HEK293 (cell line): ENCODE measurements around the gene CETN3.
"Not testable (repeated sequence)": the region's sequence is repeated elsewhere in the genome, so short reads cannot be mapped to it uniquely, and the experiment has no call there.

Source experiments
- CTCF ChIA-PET: fragments of 350-600 bp; formaldehyde crosslinking; extraction: SDS; loops from one replicate; lab custom pipeline; 2021; ENCODE audit warnings: antibody characterized with exemption; lab: Yijun Ruan, JAX
- POLR2A ChIA-PET: fragments of 300-600 bp; formaldehyde crosslinking; extraction: SDS; loops from one replicate; lab custom pipeline; 2020; ENCODE audit warnings: antibody characterized with exemption, inconsistent platforms; lab: Yijun Ruan, JAX
- H3K27ac ChIP-seq: fragments of 200-500 bp; sonication (Bioruptor generic); 2 replicates; pipeline ENCODE4 v1.5.1; 2014; ENCODE audit warnings: low read depth, low read length, control low read depth, inconsistent platforms; ENCODE audit errors: extremely low read depth
- H3K36me3 ChIP-seq, 2 experiments: fragments of 200-500 bp in 1 of 2; sonication (Bioruptor generic) in 1 of 2; 1 replicate in 1 of 2; 2 replicates in 1 of 2; pipeline ENCODE4 v1.5.1; 2014 to 2017; ENCODE audit warnings: inconsistent platforms in 2 of 2, low read length in 2 of 2; ENCODE audit not compliant: control insufficient read depth in 2 of 2, insufficient read depth in 1 of 2
- H3K4me1 ChIP-seq: fragments of 200-500 bp; sonication (Bioruptor generic); 2 replicates; pipeline ENCODE4 v1.5.1; 2014; ENCODE audit warnings: mild to moderate bottlenecking, low read length, inconsistent platforms; ENCODE audit not compliant: control insufficient read depth, insufficient read depth
- H3K4me3 ChIP-seq: 2 replicates; pipeline ENCODE4 v1.5.1; 2011; ENCODE audit warnings: low read depth, mild to moderate bottlenecking, control low read depth, low read length, moderate library complexity
- H3K9me3 ChIP-seq: fragments of 200-500 bp; sonication (Bioruptor generic); 2 replicates; pipeline ENCODE4 v1.5.1; 2014; ENCODE audit warnings: low read depth, low read length, inconsistent platforms; ENCODE audit not compliant: control insufficient read depth, insufficient read depth
- KLF8 ChIP-seq: fragments of 450-650 bp; formaldehyde crosslinking; IDR thresholded peaks from 2 replicates; pipeline ENCODE4 v1.5.1; 2016; ENCODE audit warnings: missing biosample characterization, missing genetic modification characterization
- SALL2 ChIP-seq: fragments of 450-650 bp; formaldehyde crosslinking; IDR thresholded peaks from 2 replicates; pipeline ENCODE4 v1.5.0; 2017; ENCODE audit warnings: missing biosample characterization, mild to moderate bottlenecking, missing genetic modification characterization, borderline replicate concordance
- SETDB1 ChIP-seq: IDR thresholded peaks from one replicate; pipeline ENCODE4 v1.6.1; 2017; ENCODE audit warnings: mild to moderate bottlenecking, low read length, moderate library complexity, mixed read lengths; ENCODE audit not compliant: insufficient read length
- TRIM28 ChIP-seq: IDR thresholded peaks from 2 replicates; pipeline ENCODE4 v1.6.1; 2011; ENCODE audit warnings: low read length, control low read depth, borderline replicate concordance
- ZBTB21 ChIP-seq: fragments of 450-650 bp; formaldehyde crosslinking; IDR thresholded peaks from 2 replicates; pipeline ENCODE4 v1.5.1; 2017; ENCODE audit warnings: missing biosample characterization, missing genetic modification characterization
- ZNF324 ChIP-seq: fragments of 450-650 bp; formaldehyde crosslinking; IDR thresholded peaks from 2 replicates; pipeline ENCODE4 v1.5.1; 2016; ENCODE audit warnings: missing biosample characterization, missing genetic modification characterization
- ZNF341 ChIP-seq: fragments of 450-650 bp; formaldehyde crosslinking; IDR thresholded peaks from 2 replicates; pipeline ENCODE4; 2016; ENCODE audit warnings: low read depth, missing biosample characterization, missing genetic modification characterization
- ZNF350 ChIP-seq: fragments of 450-650 bp; formaldehyde crosslinking; IDR thresholded peaks from 2 replicates; pipeline ENCODE4 v1.5.0; 2017; ENCODE audit warnings: missing biosample characterization, mild to moderate bottlenecking, missing genetic modification characterization
- ZNF48 ChIP-seq: fragments of 450-650 bp; formaldehyde crosslinking; IDR thresholded peaks from 2 replicates; pipeline ENCODE4 v1.5.1; 2016; ENCODE audit warnings: missing biosample characterization, missing genetic modification characterization
- ZNF610 ChIP-seq: fragments of 450-650 bp; formaldehyde crosslinking; IDR thresholded peaks from 2 replicates; pipeline ENCODE4 v1.5.1; 2016; ENCODE audit warnings: missing biosample characterization, missing genetic modification characterization, borderline replicate concordance
- ZNF660 ChIP-seq: fragments of 450-650 bp; IDR thresholded peaks from 2 replicates; pipeline ENCODE4 v1.5.1; 2018; ENCODE audit warnings: missing biosample characterization, mild to moderate bottlenecking, missing genetic modification characterization
- ZNF664 ChIP-seq: fragments of 450-650 bp; formaldehyde crosslinking; IDR thresholded peaks from 2 replicates; pipeline ENCODE4 v1.5.1; 2016; ENCODE audit warnings: missing biosample characterization, missing genetic modification characterization
- ZNF777 ChIP-seq: fragments of 450-650 bp; formaldehyde crosslinking; IDR thresholded peaks from 2 replicates; pipeline ENCODE4 v1.5.1; 2017; ENCODE audit warnings: missing biosample characterization, missing genetic modification characterization, borderline replicate concordance
- TF ChIP-seq, protein P1 (sequence below): fragments of 450-650 bp; formaldehyde crosslinking; IDR thresholded peaks from 2 replicates; pipeline ENCODE4 v1.5.1; 2016; ENCODE audit warnings: missing biosample characterization, missing genetic modification characterization
- TF ChIP-seq, protein P2 (sequence below): fragments of 450-650 bp; formaldehyde crosslinking; IDR thresholded peaks from 2 replicates; pipeline ENCODE4 v1.5.1; 2016; ENCODE audit warnings: missing biosample characterization, missing genetic modification characterization
- TF ChIP-seq, protein P3 (sequence below): fragments of 450-650 bp; formaldehyde crosslinking; IDR thresholded peaks from 2 replicates; pipeline ENCODE4 v1.5.1; 2017; ENCODE audit warnings: missing biosample characterization, missing genetic modification characterization

CETN3 gene

DNA sequence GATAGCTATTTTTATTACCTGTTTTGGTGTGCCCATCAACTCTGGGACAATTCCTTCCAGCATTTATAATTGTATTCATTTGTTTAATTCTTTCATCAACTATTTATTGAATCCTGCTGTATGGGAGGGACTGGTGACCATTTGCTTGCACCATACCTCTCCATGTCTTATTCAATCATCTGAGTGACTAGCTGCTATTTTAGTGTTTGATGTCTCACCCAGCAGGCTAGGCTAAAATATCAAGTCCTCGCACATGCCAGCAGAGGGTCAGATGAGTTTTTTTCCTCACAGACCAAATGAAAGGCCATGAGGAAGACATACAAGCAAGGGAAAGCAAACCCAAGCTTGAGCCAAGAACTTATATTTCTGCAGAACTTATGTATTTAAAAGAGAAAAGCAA lies 63.9 kb downstream of the CETN3 start:
- ChIA-PET CTCF (interaction anchor here (1.3 kb wide), 1 partner anchor 10 kb away, joined by 3 read pairs; no protein-coding TSS in a partner anchor), POLR2A (no interaction called here)
- Histone ChIP-seq H3K4me1 (no peaks in the 10 kb centered on the region), H3K4me3 (no peak overlapping the region), H3K9me3 (no peaks in the 10 kb centered on the region), H3K27ac (no peak overlapping the region), H3K36me3 (no peaks in the 10 kb centered on the region)
- no peak for TF ChIP-seq ZNF324 (tag by site-specific recombination)
- no peak for TF ChIP-seq ZNF341 (tag by site-specific recombination)
- no peak for TF ChIP-seq ZNF48 (tag by site-specific recombination)
- no peak for TF ChIP-seq ZNF350 (tag by site-specific recombination)
- no peak for TF ChIP-seq ZBTB21 (tag by site-specific recombination)
- TF ChIP-seq, protein P1, sequence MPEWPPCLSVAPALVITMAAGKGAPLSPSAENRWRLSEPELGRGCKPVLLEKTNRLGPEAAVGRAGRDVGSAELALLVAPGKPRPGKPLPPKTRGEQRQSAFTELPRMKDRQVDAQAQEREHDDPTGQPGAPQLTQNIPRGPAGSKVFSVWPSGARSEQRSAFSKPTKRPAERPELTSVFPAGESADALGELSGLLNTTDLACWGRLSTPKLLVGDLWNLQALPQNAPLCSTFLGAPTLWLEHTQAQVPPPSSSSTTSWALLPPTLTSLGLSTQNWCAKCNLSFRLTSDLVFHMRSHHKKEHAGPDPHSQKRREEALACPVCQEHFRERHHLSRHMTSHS = no peak

DNA sequence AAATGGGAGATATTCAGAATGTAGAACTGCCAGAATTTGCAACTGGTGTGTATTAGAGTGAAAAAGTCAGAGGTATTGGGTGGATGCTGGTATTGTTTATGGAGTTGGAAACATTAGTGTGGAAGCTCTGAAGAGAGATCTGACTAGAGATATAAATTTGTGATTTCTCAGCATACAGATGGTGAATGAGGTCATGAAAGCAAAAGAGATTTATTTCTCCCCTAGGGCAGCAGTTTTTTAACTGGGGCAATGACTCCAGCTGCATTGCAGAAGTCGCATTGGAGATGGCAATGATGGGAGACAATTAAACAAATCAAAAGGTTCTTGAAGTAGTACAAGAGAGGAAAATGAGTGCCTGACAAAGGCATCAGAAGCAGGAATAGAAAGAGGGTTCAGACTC lies 64.9 kb downstream of the CETN3 start:
- H3K27ac ChIP-seq = no peak overlapping the region
- no peaks in the 10 kb centered on the region for H3K9me3 ChIP-seq
- TF ChIP-seq, protein P2, sequence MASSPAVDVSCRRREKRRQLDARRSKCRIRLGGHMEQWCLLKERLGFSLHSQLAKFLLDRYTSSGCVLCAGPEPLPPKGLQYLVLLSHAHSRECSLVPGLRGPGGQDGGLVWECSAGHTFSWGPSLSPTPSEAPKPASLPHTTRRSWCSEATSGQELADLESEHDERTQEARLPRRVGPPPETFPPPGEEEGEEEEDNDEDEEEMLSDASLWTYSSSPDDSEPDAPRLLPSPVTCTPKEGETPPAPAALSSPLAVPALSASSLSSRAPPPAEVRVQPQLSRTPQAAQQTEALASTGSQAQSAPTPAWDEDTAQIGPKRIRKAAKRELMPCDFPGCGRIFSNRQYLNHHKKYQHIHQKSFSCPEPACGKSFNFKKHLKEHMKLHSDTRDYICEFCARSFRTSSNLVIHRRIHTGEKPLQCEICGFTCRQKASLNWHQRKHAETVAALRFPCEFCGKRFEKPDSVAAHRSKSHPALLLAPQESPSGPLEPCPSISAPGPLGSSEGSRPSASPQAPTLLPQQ (tag by site-specific recombination) = 0 out of 2 replicates have a peak, but pooled peaks have one; percentile 19
- TF ChIP-seq ZNF777 (tag by site-specific recombination) = no peak
- TF ChIP-seq ZNF610 (tag by site-specific recombination) = no peak
- TF ChIP-seq, protein P3, sequence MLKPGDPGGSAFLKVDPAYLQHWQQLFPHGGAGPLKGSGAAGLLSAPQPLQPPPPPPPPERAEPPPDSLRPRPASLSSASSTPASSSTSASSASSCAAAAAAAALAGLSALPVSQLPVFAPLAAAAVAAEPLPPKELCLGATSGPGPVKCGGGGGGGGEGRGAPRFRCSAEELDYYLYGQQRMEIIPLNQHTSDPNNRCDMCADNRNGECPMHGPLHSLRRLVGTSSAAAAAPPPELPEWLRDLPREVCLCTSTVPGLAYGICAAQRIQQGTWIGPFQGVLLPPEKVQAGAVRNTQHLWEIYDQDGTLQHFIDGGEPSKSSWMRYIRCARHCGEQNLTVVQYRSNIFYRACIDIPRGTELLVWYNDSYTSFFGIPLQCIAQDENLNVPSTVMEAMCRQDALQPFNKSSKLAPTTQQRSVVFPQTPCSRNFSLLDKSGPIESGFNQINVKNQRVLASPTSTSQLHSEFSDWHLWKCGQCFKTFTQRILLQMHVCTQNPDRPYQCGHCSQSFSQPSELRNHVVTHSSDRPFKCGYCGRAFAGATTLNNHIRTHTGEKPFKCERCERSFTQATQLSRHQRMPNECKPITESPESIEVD (tag by site-specific recombination) = peak; percentile 31; the same call in 1 of the 2 replicates
- TF ChIP-seq, all 188 proteins: peak for 2
- Histone ChIP-seq H3K36me3 (no peaks in the 10 kb centered on the region), H3K4me1 (no peaks in the 10 kb centered on the region), H3K4me3 (no peak overlapping the region)
- CTCF ChIA-PET = interaction anchor here (1.3 kb wide), 1 partner anchor 11 kb away, joined by 3 read pairs; no protein-coding TSS in a partner anchor
- POLR2A ChIA-PET = no interaction called here

DNA sequence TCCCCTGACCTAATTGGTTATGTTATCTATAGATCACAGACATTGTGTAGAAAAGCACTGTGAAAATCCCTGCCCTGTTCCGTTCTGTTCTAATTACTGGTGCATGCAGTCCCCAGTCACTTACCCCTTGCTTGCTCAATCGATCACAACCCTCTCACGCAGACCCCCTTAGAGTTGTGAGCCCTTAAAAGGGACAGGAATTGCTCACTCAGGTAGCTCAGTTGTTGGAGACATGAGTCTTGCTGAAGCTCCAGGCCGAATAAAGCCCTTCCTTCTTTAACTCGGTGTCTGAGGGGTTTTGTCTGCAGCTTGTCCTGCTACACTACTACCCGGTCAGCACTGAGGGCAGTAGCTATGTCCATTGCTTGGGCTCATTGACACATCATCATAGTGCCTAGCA lies 65.8 kb downstream of the CETN3 start:
- TF ChIP-seq SETDB1 = peak; percentile 52
- TF ChIP-seq TRIM28 = peak; percentile 80
- not testable (repeated sequence) for H3K4me3 ChIP-seq, H3K27ac ChIP-seq, H3K9me3 ChIP-seq, H3K4me1 ChIP-seq, H3K36me3 ChIP-seq
- CTCF ChIA-PET = interaction anchor here (0.6 kb wide), 1 partner anchor 40 kb away, joined by 3 read pairs; no protein-coding TSS in a partner anchor
- POLR2A ChIA-PET = interaction anchor here (0.6 kb wide), 1 partner anchor 30 kb away, joined by 8 read pairs; no protein-coding TSS in a partner anchor

DNA sequence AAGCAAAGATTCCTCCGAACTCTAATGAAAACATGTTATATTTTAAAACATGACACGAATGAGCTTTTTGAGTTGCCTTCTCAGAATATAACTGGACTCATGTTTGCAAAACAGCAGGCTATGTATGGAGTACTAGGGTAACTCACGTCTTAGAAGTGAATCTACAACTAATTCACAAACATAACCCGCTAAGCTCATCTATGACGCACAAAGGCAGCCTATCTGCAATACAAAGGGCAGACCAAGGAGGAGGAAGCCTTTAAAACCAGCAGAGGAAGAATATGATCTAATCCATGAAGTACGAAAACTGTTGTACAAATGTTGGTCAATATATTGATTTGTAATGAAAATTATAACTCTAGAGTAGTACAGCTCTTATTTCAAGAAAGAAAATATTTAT lies 67.0 kb downstream of the CETN3 start:
- Histone ChIP-seq H3K36me3 (no peaks in the 10 kb centered on the region), H3K4me1 (no peaks in the 10 kb centered on the region), H3K27ac (no peak overlapping the region), H3K9me3 (no peaks in the 10 kb centered on the region), H3K4me3 (no peak overlapping the region)
- CTCF ChIA-PET = no interaction called here
- no peak for TF ChIP-seq KLF8
- no peak for TF ChIP-seq SALL2 (tag by site-specific recombination)
- no peak for TF ChIP-seq ZNF664 (tag by site-specific recombination)
- TF ChIP-seq ZNF660 = no peak
- no peak for TF ChIP-seq ZNF777 (tag by site-specific recombination)
- TF ChIP-seq, all 188 proteins: peak for 0
- POLR2A ChIA-PET = no interaction called here
